HG03060 (cell line): ENCODE results near the gene GRIN2A.
A peak's percentile ranks its signal among the peaks of the same experiment; 100 is the strongest.

Experiments
- ATAC-seq: cut with Tn5 transposase; IDR thresholded peaks from one replicate; pipeline ENCODE4 v1.9.1; 2021; ENCODE audit warnings: low read depth, moderate number of reproducible peaks; ENCODE audit not compliant: unreplicated experiment

Gene GRIN2A

GRCh38 chr16:10182222-10183053 is at the start of gene GRIN2A:
Gene GRIN2A, minus strand, starts transcription at chr16:10182428. Its CDS starts 2,017 bp downstream, at chr16:10180411.
- ATAC-seq = no peak

- ATAC-seq = no peak
Measured at GRCh38 chr16:10231563-10231962, 49.3 kb upstream of the GRIN2A start.

GRCh38 chr16:10228779-10229178 is 46.6 kb upstream of the GRIN2A start:
- no peak for ATAC-seq

GRCh38 chr16:10226987-10227306 is 44.7 kb upstream of the GRIN2A start:
- ATAC-seq = no peak

GRCh38 chr16:10226141-10226986 is 44.1 kb upstream of the GRIN2A start:
- ATAC-seq = no peak

- no peak for ATAC-seq
Measured at GRCh38 chr16:10225653-10226052, 43.4 kb upstream of the GRIN2A start.

- no peak for ATAC-seq
Measured at GRCh38 chr16:10224850-10225249, 42.6 kb upstream of the GRIN2A start.

GRCh38 chr16:10220942-10221341 is 38.7 kb upstream of the GRIN2A start:
- ATAC-seq = no peak

GRCh38 chr16:10219742-10220141 is 37.5 kb upstream of the GRIN2A start:
- no peak for ATAC-seq

GRCh38 chr16:10218490-10219206 is 36.4 kb upstream of the GRIN2A start:
- ATAC-seq = no peak

- no peak for ATAC-seq
Measured at GRCh38 chr16:10213748-10214147, 31.5 kb upstream of the GRIN2A start.

- no peak for ATAC-seq
Measured at GRCh38 chr16:10210944-10211343, 28.7 kb upstream of the GRIN2A start.

- no peak for ATAC-seq
Measured at GRCh38 chr16:10206865-10207264, 24.6 kb upstream of the GRIN2A start.

- ATAC-seq = peak; percentile 68
Measured at GRCh38 chr16:10206215-10206614, 24.0 kb upstream of the GRIN2A start.

- ATAC-seq = no peak
Measured at GRCh38 chr16:10205688-10206087, 23.5 kb upstream of the GRIN2A start.

GRCh38 chr16:10202649-10203048 is 20.4 kb upstream of the GRIN2A start:
- no peak for ATAC-seq

GRCh38 chr16:10200637-10201586 is 18.7 kb upstream of the GRIN2A start:
- no peak for ATAC-seq

- no peak for ATAC-seq
Measured at GRCh38 chr16:10196999-10197398, 14.8 kb upstream of the GRIN2A start.

GRCh38 chr16:10191096-10191495 is 8.9 kb upstream of the GRIN2A start:
- ATAC-seq = no peak

GRCh38 chr16:10189861-10190390 is 7.7 kb upstream of the GRIN2A start:
- no peak for ATAC-seq
